HG03097 (cell line): ENCODE data around the gene PNMT.

Source experiments
- ATAC-seq: cut with Tn5 transposase; IDR thresholded peaks from one replicate; pipeline ENCODE4 v1.9.1; 2021; ENCODE audit not compliant: unreplicated experiment, low FRiP score

PNMT gene, protein sequence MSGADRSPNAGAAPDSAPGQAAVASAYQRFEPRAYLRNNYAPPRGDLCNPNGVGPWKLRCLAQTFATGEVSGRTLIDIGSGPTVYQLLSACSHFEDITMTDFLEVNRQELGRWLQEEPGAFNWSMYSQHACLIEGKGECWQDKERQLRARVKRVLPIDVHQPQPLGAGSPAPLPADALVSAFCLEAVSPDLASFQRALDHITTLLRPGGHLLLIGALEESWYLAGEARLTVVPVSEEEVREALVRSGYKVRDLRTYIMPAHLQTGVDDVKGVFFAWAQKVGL

GRCh38 chr17:39667945-39668924 lies at the start of gene PNMT:
Gene PNMT, plus strand, starts transcription at chr17:39668453. Its CDS starts 23 bp downstream, at chr17:39668476.
- ATAC-seq: no peak

- no peak for ATAC-seq
Measured at GRCh38 chr17:39618956-39619785, 49.1 kb upstream of the PNMT start.

DNA sequence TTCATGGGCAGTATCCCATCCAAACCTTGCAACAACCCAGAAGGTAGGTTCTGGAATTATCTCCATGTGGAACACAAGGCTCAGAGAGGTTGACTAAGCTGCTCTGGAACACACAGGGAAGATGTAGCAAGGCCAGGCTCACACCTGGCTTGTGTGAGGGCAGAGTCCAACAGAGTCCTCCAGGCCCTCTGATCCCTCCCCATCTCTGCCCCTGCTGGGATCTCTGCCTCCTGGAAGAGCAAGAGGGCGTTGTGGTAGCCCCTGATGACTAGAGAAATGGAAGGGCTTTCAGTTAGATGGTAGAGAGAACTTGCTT lies 48.5 kb upstream of the PNMT start:
- ATAC-seq: no peak

DNA sequence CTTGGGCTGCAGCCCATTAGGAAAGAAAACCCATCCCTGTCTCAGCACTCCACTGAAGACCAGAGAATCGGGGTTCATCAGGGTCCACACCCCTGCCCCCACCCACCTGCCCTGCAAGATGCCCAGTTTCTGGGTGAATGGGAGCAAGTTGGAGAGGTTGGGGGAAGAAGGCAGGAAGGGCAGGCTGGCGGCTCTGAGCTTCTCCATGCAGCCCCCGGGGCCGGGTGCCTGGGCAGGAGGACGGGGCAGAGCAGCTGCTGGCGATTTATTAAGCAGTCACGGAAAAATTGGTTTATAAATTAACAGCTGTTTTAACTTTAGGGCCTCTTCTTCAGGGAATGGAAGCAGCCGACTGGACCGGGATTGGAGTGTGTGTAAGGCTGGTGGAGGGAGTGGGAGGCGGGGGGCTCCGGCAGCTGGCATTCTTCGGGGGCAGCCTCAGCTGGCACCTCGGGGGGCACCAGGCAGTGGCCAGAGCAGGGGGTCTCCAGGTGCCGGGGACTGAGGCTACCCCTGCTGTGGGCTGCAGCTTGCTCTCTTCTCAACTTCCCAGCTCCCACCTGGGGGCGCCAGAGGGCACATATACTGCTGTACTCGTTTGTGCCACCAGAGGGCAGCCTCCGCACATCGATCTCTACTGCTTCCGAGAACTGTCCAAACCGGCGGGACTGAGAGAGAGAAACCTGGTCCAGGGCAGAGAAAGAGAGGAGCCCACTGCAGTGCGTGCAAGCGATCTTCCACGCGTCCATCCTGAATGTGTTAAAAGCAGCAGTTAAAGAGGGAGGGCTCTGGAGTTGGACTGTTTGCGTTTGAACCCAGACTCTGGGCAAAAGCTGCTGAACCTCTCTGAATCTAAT lies 46.5 kb upstream of the PNMT start:
- no peak for ATAC-seq

DNA sequence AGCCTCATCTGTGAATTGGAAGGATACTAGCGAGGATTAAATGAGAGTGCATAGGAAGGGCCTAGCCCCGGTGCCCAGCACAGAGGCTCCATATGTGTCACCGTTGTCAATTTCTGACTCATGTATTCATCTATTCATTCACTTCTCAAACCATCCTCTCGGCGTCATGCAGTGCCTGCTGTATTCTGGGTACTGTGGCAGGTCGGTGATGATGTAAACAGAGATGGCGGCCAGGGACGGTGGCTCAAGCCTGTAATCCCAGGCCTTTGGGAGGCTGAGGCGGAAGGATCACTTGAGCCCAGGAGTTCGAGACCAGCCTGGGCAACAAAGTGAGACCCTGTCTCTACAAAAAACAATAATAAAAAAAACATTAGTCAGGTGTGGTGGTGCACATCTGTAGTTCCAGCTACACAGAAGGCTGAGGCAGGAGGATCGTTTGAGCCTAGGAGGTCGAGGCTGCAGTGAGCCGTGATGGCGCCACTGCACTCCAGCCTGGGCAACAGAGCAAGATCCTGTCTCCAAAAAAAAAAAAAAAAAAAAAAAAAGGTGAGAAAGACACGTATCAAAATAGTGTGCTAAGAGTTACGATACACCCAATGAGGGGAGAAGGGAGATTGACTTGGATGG lies 45.8 kb upstream of the PNMT start:
- ATAC-seq: no peak

DNA sequence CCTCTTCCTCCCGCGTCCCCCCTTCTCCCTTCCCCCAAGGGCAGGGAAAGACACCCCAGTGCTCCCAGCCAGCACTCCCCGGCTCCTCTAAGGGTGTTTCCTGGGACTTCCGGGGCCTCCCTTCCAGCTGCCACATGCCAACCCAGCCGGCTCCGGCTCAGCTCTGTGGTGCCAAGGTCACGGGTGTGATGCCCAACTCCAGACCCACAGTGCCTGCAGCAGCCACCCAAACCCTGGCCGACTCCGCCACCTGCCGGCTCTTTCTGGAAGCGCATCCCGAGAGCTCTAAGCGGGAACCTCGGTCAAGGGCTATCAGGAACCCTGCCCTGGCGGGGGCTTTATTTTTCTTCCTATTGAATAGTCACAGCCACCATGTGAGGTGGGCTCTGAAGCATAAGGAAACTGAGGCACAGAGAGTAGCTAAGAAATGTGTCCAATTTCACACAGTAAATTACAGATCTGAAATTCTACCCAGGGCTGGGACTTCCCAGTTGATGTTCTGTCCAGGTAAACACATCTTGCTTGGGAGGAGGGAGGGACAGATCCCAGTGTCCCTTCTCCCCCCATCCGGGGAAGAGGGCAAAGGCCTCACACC lies 44.8 kb upstream of the PNMT start:
- ATAC-seq: no peak

GRCh38 chr17:39624313-39624712 lies 43.9 kb upstream of the PNMT start:
- no peak for ATAC-seq

GRCh38 chr17:39625198-39625785 lies 43.0 kb upstream of the PNMT start:
- no peak for ATAC-seq

GRCh38 chr17:39626171-39627046 lies 41.8 kb upstream of the PNMT start, which contains the start of gene PPP1R1B:
Gene PPP1R1B, plus strand, starts transcription at chr17:39626952. Its CDS starts 441 bp downstream, at chr17:39627393.
- ATAC-seq: no peak

GRCh38 chr17:39627047-39627711 lies 41.1 kb upstream of the PNMT start:
- no peak for ATAC-seq

DNA sequence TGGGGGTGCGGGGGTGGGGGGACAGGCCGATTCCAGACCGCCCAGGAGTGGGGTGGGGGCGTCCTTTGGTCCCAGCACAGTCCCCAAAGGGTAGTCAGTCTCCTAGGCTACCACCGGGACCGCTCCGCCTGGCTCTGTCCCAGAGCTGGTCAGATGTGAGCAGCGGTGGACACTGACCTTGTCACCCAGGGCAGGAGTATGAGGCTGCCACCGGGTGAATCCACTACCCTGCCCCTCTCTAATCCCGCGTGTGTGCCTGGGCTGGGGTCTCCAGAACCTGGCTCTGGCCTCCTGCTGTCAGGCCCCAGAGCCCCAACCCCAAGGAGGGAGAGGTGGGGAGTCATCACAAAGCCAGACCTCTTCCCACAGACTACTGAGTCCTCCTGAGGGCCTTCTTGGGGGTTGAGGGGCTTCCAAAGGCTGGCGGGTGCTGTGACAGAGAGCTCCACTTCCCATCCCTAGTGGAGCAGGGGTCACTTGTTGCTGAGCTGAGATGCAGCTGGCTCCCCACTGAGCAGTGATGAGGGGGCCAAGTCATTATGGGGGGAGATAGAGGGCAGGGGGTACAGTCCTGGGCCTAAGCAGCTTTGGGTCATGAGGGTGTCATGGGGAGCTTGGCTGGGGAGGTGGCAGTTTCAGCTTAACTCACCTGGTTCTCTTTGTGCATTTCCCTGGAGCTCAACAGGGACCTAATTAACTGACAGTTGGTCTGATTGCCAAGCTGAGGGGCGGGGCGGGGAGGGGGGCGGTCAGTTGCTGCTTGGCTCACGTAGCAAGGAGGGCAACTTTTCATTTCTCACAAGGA lies 40.3 kb upstream of the PNMT start:
- no peak for ATAC-seq

- no peak for ATAC-seq
Measured at GRCh38 chr17:39628655-39629493, 39.4 kb upstream of the PNMT start.

GRCh38 chr17:39629494-39629880 lies 38.8 kb upstream of the PNMT start:
- no peak for ATAC-seq

DNA sequence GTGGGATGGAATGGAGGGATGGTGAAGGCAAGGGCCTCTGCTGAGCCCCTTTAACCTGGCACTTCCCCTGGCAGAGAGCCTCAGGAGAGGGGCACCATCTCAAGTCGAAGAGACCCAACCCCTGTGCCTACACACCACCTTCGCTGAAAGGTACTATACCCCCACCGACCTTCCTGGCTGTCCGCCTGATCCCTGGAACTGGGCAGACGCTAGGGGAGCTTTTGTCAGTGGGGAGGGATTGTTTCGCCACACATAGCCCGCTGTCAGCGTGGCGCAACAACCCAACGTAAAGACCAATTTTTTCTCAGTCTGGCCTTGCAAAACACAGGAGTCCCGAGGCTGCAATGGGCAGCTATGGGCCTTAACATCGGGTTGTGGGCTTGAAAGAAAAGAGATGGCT lies 38.4 kb upstream of the PNMT start:
- no peak for ATAC-seq

DNA sequence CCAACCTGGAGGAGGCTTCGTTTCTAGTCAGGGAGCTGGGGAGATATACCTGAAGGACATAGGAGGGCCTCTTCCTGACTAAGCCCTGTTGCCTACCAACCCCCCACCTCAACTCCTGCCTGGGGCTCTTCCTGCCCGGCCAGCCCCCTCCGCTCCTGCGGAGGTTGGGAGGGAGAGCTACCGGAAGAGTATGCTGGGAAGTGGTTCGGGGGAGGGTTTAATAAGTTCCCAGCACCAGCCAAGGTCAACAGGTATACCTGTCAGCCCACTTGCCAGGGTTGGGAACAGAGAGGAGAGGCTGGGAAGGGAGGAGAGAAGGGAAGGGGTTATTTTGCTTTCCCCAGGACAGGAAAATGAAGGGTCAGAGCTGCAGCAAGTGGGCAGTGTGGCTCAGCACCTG lies 36.9 kb upstream of the PNMT start:
- no peak for ATAC-seq
